GM19023 (cell line): ENCODE results near the gene FER1L5.
"Not testable (repeated sequence)": the region's sequence is repeated elsewhere in the genome, so short reads cannot be mapped to it uniquely, and the experiment has no call there.

ENCODE experiments used
- ATAC-seq: cut with Tn5 transposase; IDR thresholded peaks from one replicate; pipeline ENCODE4 v1.9.1; 2021; ENCODE audit warnings: mild to moderate bottlenecking, moderate library complexity; ENCODE audit not compliant: unreplicated experiment

FER1L5 gene

DNA sequence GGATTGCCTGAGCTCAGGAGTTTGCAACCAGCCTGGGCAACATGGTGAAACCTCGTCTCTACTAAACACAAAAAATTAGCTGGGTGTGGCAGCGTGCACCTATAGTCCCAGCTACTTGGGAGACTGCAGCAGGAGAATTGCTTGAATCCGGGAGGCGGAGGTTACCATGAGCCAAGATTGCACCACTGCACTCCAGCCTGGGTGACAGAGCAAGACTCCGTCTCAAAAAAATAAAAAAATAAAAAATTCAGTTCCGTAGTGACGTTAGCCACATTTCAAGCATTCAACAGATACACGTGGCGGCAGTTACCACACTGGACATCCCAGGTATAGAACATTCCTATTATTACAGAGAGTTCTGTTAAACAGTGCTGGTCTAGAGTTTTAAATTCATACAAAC lies 8.9 kb upstream of the FER1L5 start:
- ATAC-seq = no peak

DNA sequence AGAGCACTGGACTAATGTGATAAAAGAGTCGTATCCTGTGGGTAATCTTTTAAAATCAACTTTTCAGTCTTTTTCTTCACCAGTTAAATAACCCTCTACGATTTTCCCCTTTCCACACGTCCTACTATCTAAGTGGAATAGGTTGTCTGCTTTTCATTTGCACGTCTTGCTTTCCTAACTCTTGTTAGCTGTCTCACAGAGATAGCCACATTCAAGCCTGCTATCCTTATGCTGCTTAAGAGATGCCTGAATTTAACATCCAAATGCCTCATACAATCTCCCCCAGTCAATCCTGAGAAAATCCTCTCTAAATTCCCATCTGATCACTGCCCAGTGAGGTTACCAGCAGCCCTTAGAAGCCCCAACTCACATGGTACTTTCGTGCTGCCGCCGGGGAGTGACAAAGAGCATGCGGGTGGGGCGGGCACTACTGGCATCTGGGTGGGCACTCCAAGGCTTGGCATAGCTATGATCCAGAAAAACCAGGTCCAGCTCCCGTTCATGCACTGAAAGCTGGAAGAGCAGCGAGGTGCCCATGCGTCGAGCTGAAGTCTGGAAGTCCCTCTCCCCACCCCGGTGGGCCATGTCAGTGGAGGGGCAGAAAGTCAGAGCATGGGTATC lies 5.9 kb upstream of the FER1L5 start:
- ATAC-seq = no peak

DNA sequence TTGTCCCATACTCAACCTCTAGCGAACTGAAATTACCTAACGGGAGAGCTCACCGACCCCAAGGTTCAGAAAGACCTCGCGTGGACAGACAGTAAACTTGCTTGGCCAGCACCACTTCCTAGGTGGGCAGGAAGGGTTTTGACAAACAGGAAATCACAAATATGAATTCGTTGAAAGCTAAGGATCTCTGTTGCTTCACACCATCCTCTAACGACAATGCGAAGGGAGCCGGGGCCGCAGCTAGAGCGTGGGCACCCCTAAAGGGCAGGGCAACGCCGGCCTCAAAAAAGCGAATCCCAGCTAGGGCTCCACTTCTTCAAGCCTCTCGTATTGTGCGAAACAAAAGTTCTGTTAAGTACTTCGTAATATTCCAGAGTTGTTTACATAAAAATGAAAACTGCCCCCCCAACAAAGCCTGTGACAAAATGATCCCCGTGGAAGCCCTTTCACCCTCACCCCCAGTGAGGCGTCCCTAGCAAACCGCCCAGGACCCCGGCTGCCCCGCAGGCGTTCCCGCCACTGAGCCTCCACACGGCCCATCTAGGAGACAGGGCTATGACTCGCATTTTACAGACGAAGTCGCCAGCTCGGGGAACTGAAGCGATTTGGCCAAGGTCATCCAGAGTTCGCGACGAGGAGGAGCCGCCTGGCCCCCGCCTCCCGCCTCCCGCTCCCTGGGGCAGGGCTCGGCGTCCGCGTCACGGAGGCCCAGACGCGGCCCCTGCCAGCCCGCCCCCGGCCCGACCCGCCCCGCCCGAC lies 5.0 kb upstream of the FER1L5 start:
- ATAC-seq = peak; percentile 78

DNA sequence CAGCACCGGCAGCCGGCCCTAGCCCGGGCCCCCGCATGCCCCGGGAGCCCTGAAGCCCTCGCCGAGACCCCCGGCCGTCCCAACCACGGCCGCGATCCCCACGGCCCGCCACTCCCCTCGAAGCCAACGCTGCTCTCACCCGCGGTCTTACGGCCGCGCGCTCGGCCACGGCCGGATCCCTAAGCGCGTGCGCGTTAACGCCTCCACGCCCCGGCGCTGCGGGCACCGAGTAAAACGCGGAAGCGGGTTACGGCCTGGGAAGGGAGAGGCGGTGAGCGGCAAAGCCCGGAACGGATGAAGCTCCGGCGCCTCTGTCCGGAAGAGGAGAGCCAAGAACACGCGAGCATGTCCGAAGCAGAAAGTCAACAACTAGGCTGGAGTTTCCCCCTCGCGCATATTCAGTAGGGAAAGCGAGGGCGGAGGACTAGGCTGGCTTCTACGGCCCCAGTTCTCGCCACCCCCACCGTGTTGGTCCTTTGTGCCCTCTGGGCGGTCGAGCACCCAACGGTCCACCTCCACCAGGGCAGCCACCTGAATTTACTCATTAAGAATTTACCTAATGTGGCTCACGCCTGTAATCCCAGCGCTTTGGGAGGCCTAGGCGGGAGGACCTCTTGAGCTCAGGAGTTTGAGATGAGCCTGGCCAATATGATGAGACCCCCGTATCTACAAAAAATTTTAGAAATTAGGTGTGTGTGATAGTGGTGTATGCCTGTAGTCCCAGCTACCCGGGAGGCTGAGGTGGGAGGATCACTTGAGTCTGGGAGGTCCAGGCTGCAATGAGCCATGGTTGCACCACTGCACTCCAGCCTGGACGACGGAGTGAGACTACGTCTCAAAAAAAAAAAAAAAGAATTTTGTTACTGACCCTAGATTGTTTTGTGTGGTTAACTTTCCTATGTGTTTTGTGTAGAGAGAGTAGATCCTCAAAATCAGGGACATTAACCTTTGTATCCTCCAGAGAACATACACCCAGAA lies 4.1 kb upstream of the FER1L5 start, which contains the start of gene KANSL3:
Gene KANSL3, minus strand, starts transcription at position 169 of the 978 bp plus-strand sequence. CDS start 1,177 bp downstream, outside the sequence.
- peak; percentile 66 for ATAC-seq

DNA sequence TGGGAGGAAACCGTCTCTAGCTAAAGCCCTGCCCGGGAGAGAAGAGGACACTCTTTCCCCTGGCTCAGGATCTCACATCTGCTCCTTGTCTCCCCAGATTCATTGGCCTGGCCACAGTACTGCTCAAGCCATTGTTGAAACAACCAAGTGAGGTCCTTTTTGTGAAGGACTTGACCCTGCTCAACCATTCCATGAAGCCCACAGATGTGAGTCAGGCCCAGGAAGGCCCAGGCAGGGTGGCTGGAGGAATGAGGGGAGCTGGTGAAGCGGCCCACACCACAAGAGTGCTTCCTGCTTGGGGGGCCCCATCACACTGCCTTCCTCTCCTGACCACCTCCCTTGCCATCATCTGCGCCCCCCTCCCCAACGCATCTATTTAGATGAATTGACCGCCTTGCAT lies 5.1 kb downstream of the FER1L5 start:
- no peak for ATAC-seq

DNA sequence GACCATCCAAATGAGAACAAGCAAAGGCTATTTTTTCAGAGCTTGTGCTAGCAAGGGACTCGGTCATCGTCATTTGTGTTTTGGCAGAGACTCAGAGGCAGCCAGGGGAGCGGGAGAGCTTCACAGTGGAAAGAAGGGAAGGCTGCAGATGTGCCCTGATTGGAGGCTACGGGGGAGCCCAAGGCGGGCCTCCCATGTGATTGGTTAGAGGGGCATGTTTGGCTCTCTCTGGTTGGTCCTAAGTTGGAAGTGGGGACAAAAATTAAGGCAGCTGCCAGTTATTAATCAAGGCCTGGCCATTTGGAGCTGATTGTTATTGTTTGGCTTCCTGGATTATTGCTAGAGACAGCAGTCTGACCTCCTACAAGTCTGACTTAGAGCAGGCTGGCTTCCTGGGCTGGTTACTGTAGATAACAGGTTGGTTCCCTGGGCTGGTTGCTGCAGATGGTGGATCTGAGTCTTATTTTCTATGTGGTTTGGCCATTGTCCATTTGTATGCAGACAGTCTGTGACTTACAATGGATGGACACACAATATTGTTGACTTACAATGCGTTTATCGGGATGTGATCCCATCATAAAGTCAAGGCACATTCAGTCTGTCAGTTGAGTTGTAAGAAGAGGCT lies 5.9 kb downstream of the FER1L5 start:
- no peak for ATAC-seq

DNA sequence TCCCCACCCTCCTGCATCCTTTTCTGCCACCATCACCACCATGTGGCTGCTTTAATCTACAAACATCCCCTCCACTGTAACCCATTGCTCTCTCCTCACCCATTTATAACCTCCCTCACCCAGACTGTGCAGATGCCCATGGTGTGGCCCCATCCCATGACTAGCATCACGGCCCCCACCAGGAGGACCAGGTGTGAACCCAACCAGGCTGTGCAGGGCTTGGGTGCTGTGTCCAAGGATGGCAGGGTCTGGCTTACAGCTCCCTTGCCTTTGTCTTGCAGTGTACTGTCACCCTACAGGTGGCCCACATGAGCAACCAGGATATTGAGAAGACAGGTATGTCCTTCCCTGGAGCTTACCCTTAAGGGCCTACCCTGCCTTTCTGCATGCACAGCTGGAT lies 6.8 kb downstream of the FER1L5 start:
- ATAC-seq = no peak

DNA sequence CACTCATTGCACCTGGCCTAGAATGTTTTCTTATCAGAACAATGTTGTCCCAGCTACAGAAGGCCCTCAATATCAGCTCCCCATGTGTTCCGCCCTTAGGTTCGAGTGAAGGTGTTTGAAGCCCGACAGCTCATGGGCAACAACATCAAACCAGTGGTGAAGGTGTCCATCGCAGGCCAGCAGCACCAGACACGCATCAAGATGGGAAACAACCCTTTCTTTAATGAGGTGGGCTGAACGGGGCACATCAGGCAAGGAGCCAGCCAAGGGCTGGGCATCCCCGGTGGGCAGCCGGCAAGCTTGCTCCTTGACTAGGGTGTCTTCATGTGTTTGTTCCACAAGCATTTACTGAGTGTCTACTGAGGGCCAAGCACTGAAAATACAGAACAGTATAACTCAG lies 9.2 kb downstream of the FER1L5 start:
- ATAC-seq = no peak

DNA sequence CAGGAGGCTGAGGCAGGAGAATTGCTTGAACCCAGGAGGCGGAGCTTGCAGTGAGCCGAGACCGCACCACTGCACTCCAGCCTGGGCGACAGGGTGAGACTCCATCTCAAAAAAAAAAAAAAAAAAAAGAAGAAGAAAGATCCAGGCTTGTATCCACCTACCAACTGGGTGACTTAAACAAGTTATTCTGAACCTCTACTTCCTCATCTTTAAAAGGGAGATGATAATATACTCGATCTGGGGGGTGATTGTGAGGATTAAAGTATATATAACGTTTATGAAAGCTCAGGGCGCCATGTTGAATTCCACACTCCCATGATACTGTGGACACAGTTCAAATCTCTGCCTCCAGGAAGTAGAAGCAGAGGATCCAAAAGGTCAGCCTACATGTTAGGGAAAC lies 12.2 kb downstream of the FER1L5 start:
- not testable (repeated sequence) for ATAC-seq

DNA sequence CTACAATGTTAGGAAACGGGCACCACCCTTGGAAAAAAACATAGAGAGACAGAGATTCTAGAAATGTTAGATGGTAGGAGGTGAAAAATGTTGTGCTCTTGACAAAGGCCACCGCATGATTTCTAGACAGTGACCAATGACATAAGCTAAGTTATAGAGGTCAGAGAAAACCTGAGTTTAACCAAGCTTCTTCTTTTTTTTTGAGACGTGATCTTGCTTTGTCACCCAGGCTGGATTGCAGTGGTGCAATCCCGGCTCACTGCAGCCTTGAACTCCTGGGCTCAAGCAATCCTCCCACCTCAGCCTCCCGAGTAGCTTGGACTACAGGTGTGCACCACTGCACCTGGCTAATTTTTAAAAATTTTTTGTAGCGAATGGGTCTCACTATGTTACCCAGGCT lies 13.0 kb downstream of the FER1L5 start:
- ATAC-seq = no peak

DNA sequence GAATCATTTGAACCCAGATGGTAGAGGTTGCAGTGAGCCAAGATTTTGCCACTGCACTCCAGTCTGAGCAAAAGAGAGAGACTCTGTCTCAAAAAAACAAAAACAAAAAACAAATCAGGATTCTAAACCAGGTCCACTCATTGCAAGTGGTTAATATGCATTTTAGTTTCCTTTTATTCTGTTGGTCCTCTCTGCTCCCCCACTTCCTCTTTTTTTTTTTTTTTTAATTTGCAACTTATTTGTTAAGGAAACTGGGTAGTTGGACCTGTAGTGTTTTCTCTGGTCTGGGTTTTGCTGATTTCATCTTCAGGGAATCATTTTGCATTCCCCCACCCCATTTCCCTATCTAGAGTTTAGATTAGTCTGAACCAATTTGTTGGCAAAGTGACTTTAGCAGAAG lies 14.0 kb downstream of the FER1L5 start:
- ATAC-seq = no peak

DNA sequence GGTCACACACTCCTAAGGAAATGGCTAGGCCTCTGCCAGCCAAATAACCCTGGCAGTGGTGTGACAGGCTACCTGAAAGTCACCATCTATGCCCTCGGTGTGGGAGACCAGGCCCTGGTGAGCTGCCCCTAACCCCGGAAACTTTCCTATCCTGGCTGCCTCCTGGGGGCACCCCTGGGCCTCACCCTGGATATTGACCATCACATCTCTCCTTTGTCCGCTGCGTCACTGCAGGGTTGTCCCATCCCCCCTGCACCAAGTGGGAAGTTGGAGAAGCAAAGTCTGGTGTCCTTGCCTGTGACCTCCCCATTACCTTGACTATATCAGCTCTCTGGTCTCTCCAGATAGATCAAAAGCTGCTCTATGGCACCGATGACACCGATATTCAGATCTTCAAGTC lies 18.8 kb downstream of the FER1L5 start:
- ATAC-seq = no peak

DNA sequence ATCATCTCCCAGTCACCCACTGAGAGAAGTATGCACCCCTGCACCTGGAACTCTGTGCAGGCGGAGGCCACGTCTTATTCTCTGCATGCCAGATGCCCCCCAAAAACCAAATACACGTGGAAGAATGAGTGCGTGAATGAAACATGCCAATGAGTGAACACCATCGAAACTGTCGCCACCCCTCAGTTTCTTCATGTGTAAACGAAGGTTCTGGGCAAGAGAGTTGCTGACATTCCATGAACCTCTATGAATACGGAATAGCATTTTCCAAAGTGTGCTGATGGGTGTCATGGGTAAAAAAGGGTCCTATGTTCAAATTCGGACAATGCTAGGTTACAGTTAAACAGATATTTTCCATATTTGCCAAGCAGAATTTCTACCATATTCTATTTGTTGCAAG lies 19.8 kb downstream of the FER1L5 start:
- no peak for ATAC-seq

DNA sequence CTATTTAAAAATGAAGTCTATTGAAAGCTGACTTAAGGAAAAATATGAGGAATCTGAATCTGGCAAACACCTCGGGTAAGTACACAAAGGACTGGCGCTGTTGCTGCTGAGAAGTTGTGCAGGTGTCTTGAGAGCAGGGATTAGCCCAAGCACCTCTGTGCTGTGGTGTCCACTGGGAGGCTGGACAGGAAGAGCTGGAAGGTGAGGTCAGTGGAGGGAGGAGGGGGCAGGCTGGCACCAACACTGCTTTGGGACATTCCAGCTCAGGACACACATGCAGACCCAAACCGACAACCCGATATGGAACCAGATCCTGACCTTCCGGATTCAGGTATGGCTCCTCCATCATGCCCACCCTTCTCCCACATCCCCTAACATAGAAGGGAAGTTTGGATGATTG lies 20.6 kb downstream of the FER1L5 start:
- ATAC-seq = no peak

DNA sequence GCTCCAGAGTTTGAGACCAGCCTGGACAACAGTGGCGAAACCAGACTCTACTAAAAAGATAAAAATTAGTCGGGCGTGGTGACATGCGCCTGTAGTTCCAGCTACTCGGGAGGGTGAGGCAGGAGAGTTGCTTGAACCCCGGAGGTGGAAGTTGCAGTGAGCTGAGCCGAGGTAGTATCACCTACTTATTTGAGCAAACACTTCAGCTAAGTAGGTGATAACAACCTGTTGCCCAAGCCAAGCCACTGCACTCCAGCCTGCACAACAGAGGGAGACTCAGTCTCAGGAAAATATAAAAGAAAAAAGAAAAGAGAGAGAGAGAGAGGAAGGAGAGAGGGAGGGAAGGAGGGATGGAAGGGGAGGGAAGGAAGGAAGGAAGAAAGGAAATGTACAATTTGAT lies 21.3 kb downstream of the FER1L5 start:
- no peak for ATAC-seq

DNA sequence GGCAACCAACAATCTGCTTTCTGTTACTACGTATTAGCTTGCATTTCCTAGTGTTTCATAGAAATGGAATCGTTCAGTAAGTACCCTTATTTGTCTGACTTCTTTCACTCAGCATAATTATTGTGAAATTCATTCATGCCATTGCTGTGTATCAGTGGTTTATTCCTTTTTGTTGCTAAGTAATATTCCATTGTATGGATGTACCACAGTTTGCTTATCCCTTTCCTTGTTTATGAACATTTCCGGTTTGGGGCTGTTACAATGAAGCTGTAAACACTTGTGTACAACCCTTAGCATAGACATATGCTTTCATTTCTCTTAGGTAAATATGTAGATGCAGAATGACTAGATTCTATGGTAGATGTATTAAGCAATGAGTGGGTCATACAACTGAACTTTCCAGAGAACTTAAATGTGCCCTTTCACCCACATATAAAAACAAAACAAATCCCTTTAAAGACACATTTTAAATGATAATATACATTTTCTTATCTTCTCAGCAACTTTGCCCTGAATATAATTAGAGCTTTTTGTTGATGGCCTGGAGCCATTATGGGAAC lies 21.9 kb downstream of the FER1L5 start:
- ATAC-seq = no peak

DNA sequence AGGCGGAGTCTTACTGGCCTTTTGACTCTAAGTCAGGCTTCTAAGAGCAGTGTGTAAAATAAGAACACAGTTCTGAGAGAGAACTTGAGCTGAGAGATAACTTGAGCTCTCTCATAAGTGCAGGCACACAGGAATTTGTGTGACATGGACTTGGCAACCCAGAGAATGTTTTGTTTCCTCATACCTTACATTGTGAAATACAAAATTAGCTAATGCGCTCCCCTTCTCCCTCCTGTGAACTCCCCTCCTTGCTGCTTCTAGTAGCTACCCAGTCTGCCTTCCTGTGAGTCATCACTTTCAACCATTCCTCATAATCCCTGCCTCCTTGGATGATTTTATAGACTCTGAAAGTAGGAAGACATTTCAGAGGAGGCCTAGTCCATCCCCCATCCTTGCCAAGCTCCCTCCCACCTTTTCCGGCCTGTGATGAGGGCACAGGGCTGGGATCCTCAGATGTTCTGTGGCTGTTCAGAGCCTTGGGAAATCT lies 22.6 kb downstream of the FER1L5 start:
- ATAC-seq = no peak

DNA sequence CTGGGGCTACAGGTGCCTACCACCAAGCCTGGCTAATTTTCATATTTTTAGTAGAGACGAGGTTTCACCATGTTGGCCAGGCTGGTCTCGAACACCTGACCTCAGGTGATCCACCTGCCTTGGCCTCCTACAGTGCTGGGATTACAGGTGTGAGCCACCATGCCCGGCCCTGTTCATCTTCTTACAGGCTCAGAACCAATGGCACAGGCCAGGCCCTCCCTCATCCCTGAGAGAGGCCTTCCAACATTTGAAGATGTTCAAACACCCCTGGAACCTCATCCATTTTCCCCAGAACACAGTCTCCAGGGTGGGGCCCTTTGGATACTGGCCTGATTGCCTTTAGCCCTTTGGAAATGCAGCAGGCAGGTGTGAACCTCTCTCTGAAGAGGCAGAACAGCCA lies 23.2 kb downstream of the FER1L5 start:
- not testable (repeated sequence) for ATAC-seq

DNA sequence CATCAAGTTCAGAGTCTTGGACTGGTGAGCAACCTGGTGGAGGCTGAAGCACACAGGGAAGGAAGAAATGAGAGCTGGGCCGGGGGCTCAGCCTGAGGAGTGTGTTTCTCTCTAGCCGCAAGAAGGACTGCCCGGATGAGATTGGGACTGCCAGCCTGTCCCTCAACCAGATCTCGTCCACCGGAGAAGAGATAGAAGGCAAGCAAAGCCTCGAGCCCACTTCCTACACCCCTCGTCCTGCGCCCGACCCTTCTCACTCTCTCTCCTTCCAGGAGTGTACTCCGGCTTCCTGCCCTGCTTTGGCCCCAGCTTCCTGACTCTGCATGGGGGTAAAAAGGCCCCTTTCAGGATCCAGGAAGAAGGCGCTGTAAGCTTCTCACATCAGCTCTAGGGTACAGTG lies 26.2 kb downstream of the FER1L5 start:
- ATAC-seq = no peak

DNA sequence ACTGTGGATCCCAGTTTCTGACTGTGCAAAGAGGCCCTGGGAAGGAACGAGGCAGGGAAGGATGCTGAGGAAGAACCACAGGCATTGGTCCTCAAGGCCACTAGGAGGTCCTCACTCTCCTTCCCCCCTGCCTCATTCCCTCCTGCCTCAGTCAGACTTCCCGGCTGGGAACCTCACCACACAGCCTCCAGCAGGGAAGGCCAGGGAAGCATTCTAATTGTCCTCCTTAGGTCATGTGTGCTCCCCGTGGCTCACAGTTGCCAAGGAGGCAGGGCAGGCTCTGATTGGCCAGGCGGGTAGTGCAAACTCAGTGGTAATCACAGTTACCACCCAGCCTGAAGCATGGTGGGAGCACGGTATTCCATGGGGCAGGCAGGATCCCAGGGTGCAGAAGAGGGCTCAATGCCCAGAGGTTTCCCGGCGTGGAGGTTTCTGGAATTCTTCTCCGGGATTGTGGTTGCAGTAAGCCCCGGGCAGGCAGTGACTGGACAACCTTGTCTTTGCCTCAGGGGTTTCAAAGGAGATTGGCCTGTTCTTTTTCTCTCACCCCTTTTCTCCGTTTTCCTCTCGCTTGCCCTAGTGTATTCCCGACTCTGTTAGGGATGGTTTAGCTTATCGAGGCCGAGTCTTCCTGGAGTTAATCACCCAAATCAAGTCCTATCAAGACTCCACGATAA lies 27.1 kb downstream of the FER1L5 start:
- ATAC-seq = no peak
